Stimulated activated naive CD8-positive, alpha-beta T cell treated with anti-CD3 and anti-CD28 coated beads, Interleukin-15, Interleukin-2, amounts not matched to agents 100 ng/mL and 50 ng/mL, for 24 hours (primary cell): ENCODE data around the gene C1QTNF5.
"Not testable (repeated sequence)": the region's sequence is repeated elsewhere in the genome, so short reads cannot be mapped to it uniquely, and the experiment has no call there.

ENCODE experiments used
- H3K27ac Mint-ChIP-seq: one replicate; pipeline ENCODE4 v1.8.0; 2021; ENCODE audit warnings: mild to moderate bottlenecking, mixed read lengths
- H3K27me3 Mint-ChIP-seq: one replicate; pipeline ENCODE4 v1.8.0; 2021; ENCODE audit warnings: mixed read lengths
- H3K36me3 Mint-ChIP-seq: one replicate; pipeline ENCODE4 v1.8.0; 2021; ENCODE audit warnings: low read depth, mixed read lengths
- H3K4me1 Mint-ChIP-seq: one replicate; pipeline ENCODE4 v1.8.0; 2021; ENCODE audit warnings: low read depth, mixed read lengths
- H3K4me3 Mint-ChIP-seq: one replicate; pipeline ENCODE4 v1.8.0; 2021; ENCODE audit warnings: mild to moderate bottlenecking, mixed read lengths
- H3K9me3 Mint-ChIP-seq: one replicate; pipeline ENCODE4 v1.8.0; 2021; ENCODE audit warnings: mixed read lengths

The C1QTNF5 gene

GRCh38 chr11:119340335-119341221 lies at the start of gene C1QTNF5:
Gene C1QTNF5, minus strand, starts transcription at chr11:119340883. Its CDS starts 486 bp downstream, at chr11:119340397.
- H3K4me3 Mint-ChIP-seq, result no peak within 1 kb of the TSS
- no peak within 1 kb of the TSS for H3K27ac Mint-ChIP-seq
- peaks cover 31% of the 10 kb centered on the region for H3K4me1 Mint-ChIP-seq
- no peaks in the 10 kb centered on the region for H3K9me3 Mint-ChIP-seq
- H3K36me3 Mint-ChIP-seq, result peaks cover 16% of the 10 kb centered on the region
- peaks cover 29% of the 10 kb centered on the region for H3K27me3 Mint-ChIP-seq

- H3K4me1 Mint-ChIP-seq, result no peaks in the 10 kb centered on the region
- no peak overlapping the region for H3K27ac Mint-ChIP-seq
- peaks cover 11% of the 10 kb centered on the region for H3K27me3 Mint-ChIP-seq
- H3K36me3 Mint-ChIP-seq, result no peaks in the 10 kb centered on the region
- no peaks in the 10 kb centered on the region for H3K9me3 Mint-ChIP-seq
- no peak overlapping the region for H3K4me3 Mint-ChIP-seq
These were observed 49.0 kb upstream of the C1QTNF5 start for GRCh38 chr11:119389611-119390254.

- Mint-ChIP-seq H3K36me3 (no peaks in the 10 kb centered on the region), H3K4me3 (no peak overlapping the region), H3K27me3 (peaks cover 3% of the 10 kb centered on the region), H3K27ac (no peak overlapping the region), H3K9me3 (no peaks in the 10 kb centered on the region), H3K4me1 (no peaks in the 10 kb centered on the region)
These were observed 47.4 kb upstream of the C1QTNF5 start for GRCh38 chr11:119388103-119388502.

GRCh38 chr11:119384332-119384731 lies 43.6 kb upstream of the C1QTNF5 start:
- Mint-ChIP-seq H3K9me3 (no peaks in the 10 kb centered on the region), H3K27me3 (no peaks in the 10 kb centered on the region), H3K36me3 (no peaks in the 10 kb centered on the region)

GRCh38 chr11:119382513-119382912 lies 41.8 kb upstream of the C1QTNF5 start:
- not testable (repeated sequence) for H3K4me1 Mint-ChIP-seq, H3K36me3 Mint-ChIP-seq, H3K4me3 Mint-ChIP-seq, H3K27ac Mint-ChIP-seq, H3K9me3 Mint-ChIP-seq, H3K27me3 Mint-ChIP-seq

More at GRCh38 chr11:119384332-119384731, 43.6 kb upstream of the C1QTNF5 start:
- Mint-ChIP-seq H3K4me3 (no peak overlapping the region), H3K27ac (no peak overlapping the region), H3K4me1 (no peaks in the 10 kb centered on the region)

- no peaks in the 10 kb centered on the region for H3K4me1 Mint-ChIP-seq
- H3K36me3 Mint-ChIP-seq, result no peaks in the 10 kb centered on the region
- H3K27me3 Mint-ChIP-seq, result no peaks in the 10 kb centered on the region
- no peak overlapping the region for H3K27ac Mint-ChIP-seq
- no peaks in the 10 kb centered on the region for H3K9me3 Mint-ChIP-seq
- H3K4me3 Mint-ChIP-seq, result no peak overlapping the region
These were observed 41.4 kb upstream of the C1QTNF5 start for GRCh38 chr11:119382101-119382500.

- Mint-ChIP-seq H3K27ac (no peak within 1 kb of the TSS), H3K27me3 (no peaks in the 10 kb centered on the region), H3K4me3 (no peak within 1 kb of the TSS)
These were observed 40.7 kb upstream of the C1QTNF5 start, which contains the start of gene USP2 for GRCh38 chr11:119381181-119381988. Gene USP2, minus strand, starts transcription at chr11:119381690. Its CDS starts 8,210 bp downstream, at chr11:119373480.

GRCh38 chr11:119380827-119381180 lies 40.1 kb upstream of the C1QTNF5 start:
- Mint-ChIP-seq H3K27me3 (no peaks in the 10 kb centered on the region), H3K36me3 (no peaks in the 10 kb centered on the region), H3K27ac (no peak overlapping the region), H3K4me1 (no peaks in the 10 kb centered on the region), H3K4me3 (no peak overlapping the region), H3K9me3 (no peaks in the 10 kb centered on the region)

More at GRCh38 chr11:119381181-119381988, 40.7 kb upstream of the C1QTNF5 start, which contains the start of gene USP2:
- no peaks in the 10 kb centered on the region for H3K36me3 Mint-ChIP-seq
- no peaks in the 10 kb centered on the region for H3K9me3 Mint-ChIP-seq
- no peaks in the 10 kb centered on the region for H3K4me1 Mint-ChIP-seq

- Mint-ChIP-seq H3K36me3 (no peaks in the 10 kb centered on the region), H3K9me3 (no peaks in the 10 kb centered on the region), H3K4me3 (no peak overlapping the region), H3K4me1 (no peaks in the 10 kb centered on the region), H3K27ac (no peak overlapping the region), H3K27me3 (no peaks in the 10 kb centered on the region)
These were observed 39.6 kb upstream of the C1QTNF5 start for GRCh38 chr11:119380160-119380826.

GRCh38 chr11:119378851-119379465 lies 38.3 kb upstream of the C1QTNF5 start:
- no peak overlapping the region for H3K27ac Mint-ChIP-seq
- H3K4me1 Mint-ChIP-seq, result no peaks in the 10 kb centered on the region
- no peaks in the 10 kb centered on the region for H3K36me3 Mint-ChIP-seq
- H3K4me3 Mint-ChIP-seq, result no peak overlapping the region
- H3K27me3 Mint-ChIP-seq, result no peaks in the 10 kb centered on the region
- H3K9me3 Mint-ChIP-seq, result no peaks in the 10 kb centered on the region

GRCh38 chr11:119377961-119378667 lies 37.4 kb upstream of the C1QTNF5 start:
- Mint-ChIP-seq H3K27me3 (no peaks in the 10 kb centered on the region), H3K36me3 (no peaks in the 10 kb centered on the region)

GRCh38 chr11:119377112-119377901 lies 36.6 kb upstream of the C1QTNF5 start:
- Mint-ChIP-seq H3K36me3 (no peaks in the 10 kb centered on the region), H3K27me3 (no peaks in the 10 kb centered on the region), H3K4me1 (no peaks in the 10 kb centered on the region), H3K4me3 (no peak overlapping the region), H3K9me3 (no peaks in the 10 kb centered on the region), H3K27ac (no peak overlapping the region)

More at GRCh38 chr11:119377961-119378667, 37.4 kb upstream of the C1QTNF5 start:
- H3K4me1 Mint-ChIP-seq, result no peaks in the 10 kb centered on the region
- no peaks in the 10 kb centered on the region for H3K9me3 Mint-ChIP-seq
- no peak overlapping the region for H3K4me3 Mint-ChIP-seq
- no peak overlapping the region for H3K27ac Mint-ChIP-seq
